GM21717 (cell line): ENCODE measurements around the gene KIF12.

Source experiments
- ATAC-seq: cut with Tn5 transposase; IDR thresholded peaks from one replicate; pipeline ENCODE4 v1.9.1; 2021; ENCODE audit warnings: mild to moderate bottlenecking, moderate library complexity; ENCODE audit not compliant: unreplicated experiment

KIF12 gene

GRCh38 chr9:114107286-114108001 lies 8.4 kb upstream of the KIF12 start:
- no peak for ATAC-seq

- ATAC-seq, result no peak
Measured at GRCh38 chr9:114105236-114105635, 6.1 kb upstream of the KIF12 start.

GRCh38 chr9:114102484-114102883 lies 3.4 kb upstream of the KIF12 start:
- no peak for ATAC-seq

GRCh38 chr9:114100536-114100935 lies 1.4 kb upstream of the KIF12 start:
- ATAC-seq, result no peak

- ATAC-seq, result no peak
Measured at GRCh38 chr9:114099669-114100270, 678 bp upstream of the KIF12 start.

- no peak for ATAC-seq
Measured at GRCh38 chr9:114098021-114098935, 814 bp downstream of the KIF12 start.

- no peak for ATAC-seq
Measured at GRCh38 chr9:114097613-114098020, 1.5 kb downstream of the KIF12 start.

GRCh38 chr9:114096866-114097612 lies 2.1 kb downstream of the KIF12 start:
- no peak for ATAC-seq

GRCh38 chr9:114096041-114096511 lies 3.0 kb downstream of the KIF12 start:
- ATAC-seq, result no peak

GRCh38 chr9:114094971-114095370 lies 4.1 kb downstream of the KIF12 start:
- ATAC-seq, result no peak

GRCh38 chr9:114093761-114094505 lies 5.2 kb downstream of the KIF12 start:
- ATAC-seq, result no peak

GRCh38 chr9:114093031-114093471 lies 6.0 kb downstream of the KIF12 start:
- ATAC-seq, result no peak

- ATAC-seq, result no peak
Measured at GRCh38 chr9:114092336-114092735, 6.8 kb downstream of the KIF12 start.

- ATAC-seq, result no peak
Measured at GRCh38 chr9:114091711-114092110, 7.4 kb downstream of the KIF12 start.

- ATAC-seq, result no peak
Measured at GRCh38 chr9:114090798-114091197, 8.3 kb downstream of the KIF12 start.

GRCh38 chr9:114089206-114089840 lies 9.8 kb downstream of the KIF12 start:
- no peak for ATAC-seq

- no peak for ATAC-seq
Measured at GRCh38 chr9:114088571-114089170, 10.4 kb downstream of the KIF12 start.

- ATAC-seq, result no peak
Measured at GRCh38 chr9:114087721-114088120, 11.4 kb downstream of the KIF12 start.

- no peak for ATAC-seq
Measured at GRCh38 chr9:114086607-114087006, 12.5 kb downstream of the KIF12 start.
